ENCODE measurements around the gene VASH2. TPM values are rescaled to one million over a fixed set of nuclear protein-coding genes. Genes with fewer than 3 reads are reported as not detected.

Gene VASH2
- total RNA-seq, 1 donor from 2014 or later = 15.8 TPM

DNA sequence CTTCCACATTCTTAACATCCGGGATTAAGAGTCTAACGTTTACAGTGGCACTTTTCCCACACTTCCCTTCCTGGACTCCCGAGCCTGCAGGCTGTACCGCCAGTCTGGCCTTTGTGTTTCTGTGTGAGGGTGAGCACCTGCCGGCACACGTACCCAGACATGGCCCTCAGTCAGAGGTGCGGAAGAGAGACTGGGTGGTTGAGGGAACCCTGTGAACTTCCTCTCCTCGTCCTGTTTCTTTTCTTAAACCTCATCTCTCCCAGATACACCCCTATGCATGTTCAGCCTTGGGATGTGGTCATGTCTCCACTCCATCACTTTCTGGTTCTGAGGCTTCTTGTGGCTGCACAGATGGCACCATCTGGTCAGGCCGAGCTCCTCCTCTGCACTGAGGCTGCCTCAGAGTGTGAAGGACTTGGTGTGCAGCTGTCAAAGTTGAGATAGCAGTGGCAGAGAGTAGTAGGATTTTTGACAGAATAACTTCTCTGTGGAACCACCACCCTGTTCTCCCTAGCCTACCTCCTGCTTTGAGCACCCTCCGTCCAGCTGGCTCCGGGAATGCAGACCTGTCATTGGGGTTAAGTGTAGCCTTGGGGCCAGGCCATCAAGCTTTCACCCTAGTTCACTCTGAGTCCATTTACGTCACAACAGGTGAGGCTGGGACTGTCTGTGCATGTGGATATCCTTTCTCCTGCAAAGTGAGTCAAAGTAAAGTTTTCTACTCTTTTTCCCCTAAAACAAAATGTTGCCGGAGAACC lies 31.4 kb downstream of the VASH2 start:
- H3K27ac Mint-ChIP-seq = no peak overlapping the region
- no peaks in the 10 kb centered on the region for H3K27me3 Mint-ChIP-seq
- DNase-seq (ENCODE audit: low spot score, unreplicated experiment) = no peak
- H3K36me3 Mint-ChIP-seq (ENCODE audit: insufficient read depth) = no peaks in the 10 kb centered on the region
- H3K9me3 Mint-ChIP-seq (ENCODE audit: low read depth) = no peaks in the 10 kb centered on the region
- no peak overlapping the region for H3K4me3 Mint-ChIP-seq (ENCODE audit: low read depth)
- no peaks in the 10 kb centered on the region for H3K4me1 Mint-ChIP-seq (ENCODE audit: low read depth)
- TF ChIP-seq, protein P1, sequence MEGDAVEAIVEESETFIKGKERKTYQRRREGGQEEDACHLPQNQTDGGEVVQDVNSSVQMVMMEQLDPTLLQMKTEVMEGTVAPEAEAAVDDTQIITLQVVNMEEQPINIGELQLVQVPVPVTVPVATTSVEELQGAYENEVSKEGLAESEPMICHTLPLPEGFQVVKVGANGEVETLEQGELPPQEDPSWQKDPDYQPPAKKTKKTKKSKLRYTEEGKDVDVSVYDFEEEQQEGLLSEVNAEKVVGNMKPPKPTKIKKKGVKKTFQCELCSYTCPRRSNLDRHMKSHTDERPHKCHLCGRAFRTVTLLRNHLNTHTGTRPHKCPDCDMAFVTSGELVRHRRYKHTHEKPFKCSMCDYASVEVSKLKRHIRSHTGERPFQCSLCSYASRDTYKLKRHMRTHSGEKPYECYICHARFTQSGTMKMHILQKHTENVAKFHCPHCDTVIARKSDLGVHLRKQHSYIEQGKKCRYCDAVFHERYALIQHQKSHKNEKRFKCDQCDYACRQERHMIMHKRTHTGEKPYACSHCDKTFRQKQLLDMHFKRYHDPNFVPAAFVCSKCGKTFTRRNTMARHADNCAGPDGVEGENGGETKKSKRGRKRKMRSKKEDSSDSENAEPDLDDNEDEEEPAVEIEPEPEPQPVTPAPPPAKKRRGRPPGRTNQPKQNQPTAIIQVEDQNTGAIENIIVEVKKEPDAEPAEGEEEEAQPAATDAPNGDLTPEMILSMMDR (IDR thresholded peaks at IDR 0.05; ENCODE audit: unreplicated experiment) = no peak

DNA sequence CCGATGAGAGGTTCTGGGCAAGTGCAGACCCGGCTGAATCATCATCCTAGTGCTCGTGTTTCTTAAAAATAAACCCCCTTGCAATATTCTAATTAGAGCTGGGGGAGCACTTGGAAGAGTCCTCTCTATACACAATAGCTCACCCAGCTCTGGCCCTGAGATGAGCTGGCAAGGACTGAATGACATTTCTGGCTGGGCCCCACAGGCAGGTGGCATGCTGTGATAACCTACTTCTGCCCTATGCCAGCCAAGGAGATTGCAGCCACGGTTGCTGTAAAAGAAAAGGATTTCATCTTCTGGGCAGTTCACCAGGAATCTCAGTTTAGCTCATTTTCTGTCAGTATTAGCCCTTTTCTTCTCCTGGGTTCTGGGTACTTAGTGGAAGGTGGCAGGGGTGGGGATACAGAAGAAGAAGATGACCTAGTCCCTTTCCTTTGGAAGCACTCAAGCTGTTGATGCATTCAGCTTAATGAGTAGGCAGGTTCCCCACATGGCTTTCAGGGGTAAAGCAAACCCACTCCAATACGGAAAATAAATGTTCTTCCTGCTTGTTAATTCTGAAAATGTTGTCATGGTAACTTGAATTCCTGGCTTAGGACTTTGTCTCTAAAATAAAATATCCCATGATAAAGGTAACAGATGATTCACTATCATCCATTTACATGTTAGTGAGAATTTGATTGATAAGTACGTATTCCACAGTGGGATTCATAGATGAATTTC lies 32.2 kb downstream of the VASH2 start:
- no peak overlapping the region for H3K4me3 Mint-ChIP-seq (ENCODE audit: low read depth)
- no peak for DNase-seq (ENCODE audit: low spot score, unreplicated experiment)
- H3K9me3 Mint-ChIP-seq (ENCODE audit: low read depth) = no peaks in the 10 kb centered on the region
- no peaks in the 10 kb centered on the region for H3K27me3 Mint-ChIP-seq
- TF ChIP-seq, protein P1 (IDR thresholded peaks at IDR 0.05; ENCODE audit: unreplicated experiment) = no peak
- H3K36me3 Mint-ChIP-seq (ENCODE audit: insufficient read depth) = no peaks in the 10 kb centered on the region
- H3K27ac Mint-ChIP-seq = no peak overlapping the region
- no peaks in the 10 kb centered on the region for H3K4me1 Mint-ChIP-seq (ENCODE audit: low read depth)

- DNase-seq (ENCODE audit: low spot score, unreplicated experiment) = no peak
Observed at GRCh38 chr1:212983482-212983881, 33.1 kb downstream of the VASH2 start.

DNA sequence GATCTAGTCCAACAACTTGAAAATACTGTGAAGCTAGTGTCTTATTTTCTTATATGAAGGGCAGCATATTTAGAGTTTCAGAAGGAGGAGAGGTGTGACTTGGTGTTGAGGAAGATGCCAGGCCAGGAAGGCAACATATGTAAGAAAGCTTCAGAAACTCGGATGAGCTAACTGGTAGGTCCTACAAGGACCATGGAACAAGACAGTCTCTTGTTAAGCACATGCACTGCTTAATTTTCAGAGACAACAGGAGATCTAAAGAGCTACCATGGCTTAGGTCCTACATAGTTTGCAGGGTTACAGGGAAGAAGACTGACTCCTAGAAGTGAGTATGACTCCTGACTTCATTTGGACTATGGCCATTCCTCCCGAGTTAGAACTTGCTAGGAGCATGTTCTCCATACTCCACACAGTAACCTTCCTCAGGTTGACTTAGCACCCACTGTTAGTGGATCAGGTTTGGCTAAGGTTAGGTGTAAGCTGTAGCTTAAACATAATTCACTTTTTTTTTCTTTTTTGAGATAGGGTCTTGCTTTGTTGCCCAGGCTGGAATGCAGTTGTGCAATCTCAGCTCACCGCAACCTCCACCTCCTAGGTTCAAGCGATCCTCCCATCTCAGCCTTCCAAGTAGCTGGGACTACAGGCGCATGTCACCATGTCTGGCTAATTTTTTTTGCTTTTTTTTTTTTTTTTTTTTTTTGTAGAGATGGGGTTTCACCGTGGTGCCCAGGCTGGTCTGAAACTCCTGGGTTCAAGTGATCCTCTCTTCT lies 34.4 kb downstream of the VASH2 start:
- Mint-ChIP-seq H3K4me1 (ENCODE audit: low read depth) (peaks cover under 1% of the 10 kb centered on the region), H3K4me3 (ENCODE audit: low read depth) (no peak overlapping the region), H3K36me3 (ENCODE audit: insufficient read depth) (no peaks in the 10 kb centered on the region), H3K27me3 (no peaks in the 10 kb centered on the region), H3K9me3 (ENCODE audit: low read depth) (no peaks in the 10 kb centered on the region), H3K27ac (no peak overlapping the region)
- TF ChIP-seq, protein P1 (IDR thresholded peaks at IDR 0.05; ENCODE audit: unreplicated experiment) = no peak
- no peak for DNase-seq (ENCODE audit: low spot score, unreplicated experiment)

More at GRCh38 chr1:212983482-212983881, 33.1 kb downstream of the VASH2 start:
- H3K36me3 Mint-ChIP-seq (ENCODE audit: insufficient read depth) = no peaks in the 10 kb centered on the region
- no peaks in the 10 kb centered on the region for H3K9me3 Mint-ChIP-seq (ENCODE audit: low read depth)
- no peak overlapping the region for H3K4me3 Mint-ChIP-seq (ENCODE audit: low read depth)
- TF ChIP-seq, protein P1 (IDR thresholded peaks at IDR 0.05; ENCODE audit: unreplicated experiment) = no peak
- no peaks in the 10 kb centered on the region for H3K4me1 Mint-ChIP-seq (ENCODE audit: low read depth)
- H3K27me3 Mint-ChIP-seq = no peaks in the 10 kb centered on the region
- no peak overlapping the region for H3K27ac Mint-ChIP-seq

DNA sequence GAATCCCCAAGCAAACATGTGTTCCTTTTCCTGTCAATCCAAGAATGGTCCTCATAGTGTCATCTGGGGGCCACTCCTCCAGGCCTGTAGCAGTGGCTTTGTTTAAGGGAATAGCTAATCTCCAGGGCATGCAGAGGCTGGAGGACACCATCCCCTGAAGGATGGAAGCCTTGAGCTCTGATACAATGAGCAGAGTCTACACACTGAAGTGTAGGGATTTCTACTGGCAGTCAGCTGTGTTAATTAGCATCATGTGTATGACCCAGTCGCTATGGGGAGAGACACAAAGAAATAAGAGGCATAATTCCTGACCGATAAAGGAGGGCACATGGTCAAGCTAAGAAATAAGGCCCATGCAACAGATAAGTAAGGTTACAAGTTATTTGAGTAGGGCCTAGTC lies 36.2 kb downstream of the VASH2 start:
- no peaks in the 10 kb centered on the region for H3K36me3 Mint-ChIP-seq (ENCODE audit: insufficient read depth)
- no peak overlapping the region for H3K4me3 Mint-ChIP-seq (ENCODE audit: low read depth)
- no peaks in the 10 kb centered on the region for H3K9me3 Mint-ChIP-seq (ENCODE audit: low read depth)
- no peak for DNase-seq (ENCODE audit: low spot score, unreplicated experiment)
- peaks cover 6% of the 10 kb centered on the region for H3K4me1 Mint-ChIP-seq (ENCODE audit: low read depth)
- no peaks in the 10 kb centered on the region for H3K27me3 Mint-ChIP-seq
- TF ChIP-seq, protein P1 (IDR thresholded peaks at IDR 0.05; ENCODE audit: unreplicated experiment) = no peak
- H3K27ac Mint-ChIP-seq = no peak overlapping the region

All from progenitor cell of endocrine pancreas (in vitro differentiated cells).